ENCODE measurements around the gene ARFRP1.

ARFRP1 gene

DNA sequence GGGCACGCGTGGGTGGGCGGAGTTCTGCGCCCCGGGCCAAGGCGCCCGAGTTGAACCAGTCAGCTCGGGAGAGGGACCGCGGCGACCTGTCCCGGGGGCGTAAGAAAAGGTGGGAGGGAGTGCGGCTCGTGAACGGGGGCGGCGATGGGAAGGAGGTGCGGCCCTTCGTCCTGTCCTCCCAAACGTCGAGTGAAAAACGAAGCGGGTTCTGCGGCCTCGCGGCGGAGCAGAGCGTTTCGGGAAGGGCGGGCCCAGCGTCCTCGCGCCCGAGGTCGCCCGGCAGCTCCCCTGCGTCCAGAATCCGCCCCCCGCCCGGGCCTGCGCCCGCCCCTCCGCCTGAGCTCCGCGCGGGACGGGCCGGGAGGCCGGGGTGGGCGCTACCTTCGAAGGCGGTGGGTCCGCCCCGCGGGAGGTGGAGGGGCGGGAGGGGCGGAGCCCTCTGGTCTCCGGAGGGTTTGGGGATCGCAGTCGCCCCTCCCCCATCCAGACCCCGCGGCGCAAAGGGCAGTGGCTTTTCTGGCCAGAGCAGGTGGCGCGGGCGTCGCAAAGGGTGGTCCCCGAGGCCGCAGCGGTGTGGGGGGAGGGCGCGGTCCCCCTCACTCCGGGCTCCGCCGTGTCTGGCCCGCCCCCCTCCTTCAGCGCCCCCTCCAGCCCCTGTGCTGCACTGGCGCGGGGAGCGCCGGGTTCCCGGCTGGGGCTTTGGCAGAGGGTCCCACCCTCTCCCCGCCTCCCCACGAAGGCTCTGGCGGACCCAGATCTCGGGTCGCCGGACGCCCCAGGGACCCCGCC is 55.4 kb downstream of the ARFRP1 start:
- TF ChIP-seq SIN3A (IDR thresholded peaks at IDR 0.05; ENCODE audit: borderline replicate concordance, insufficient read depth, low read length) (no peak), TAF1 (IDR thresholded peaks at IDR 0.05; ENCODE audit: borderline replicate concordance, insufficient read depth, low read length) (no peak), POLR2AphosphoS5 (IDR thresholded peaks at IDR 0.05; ENCODE audit: low read depth, low read length) (no peak), FOXP2 (optimal IDR thresholded peaks at IDR 0.05; ENCODE audit: borderline replicate concordance, extremely low read depth, extremely low read length, insufficient read depth) (no peak)
- TF ChIP-seq, protein P1, sequence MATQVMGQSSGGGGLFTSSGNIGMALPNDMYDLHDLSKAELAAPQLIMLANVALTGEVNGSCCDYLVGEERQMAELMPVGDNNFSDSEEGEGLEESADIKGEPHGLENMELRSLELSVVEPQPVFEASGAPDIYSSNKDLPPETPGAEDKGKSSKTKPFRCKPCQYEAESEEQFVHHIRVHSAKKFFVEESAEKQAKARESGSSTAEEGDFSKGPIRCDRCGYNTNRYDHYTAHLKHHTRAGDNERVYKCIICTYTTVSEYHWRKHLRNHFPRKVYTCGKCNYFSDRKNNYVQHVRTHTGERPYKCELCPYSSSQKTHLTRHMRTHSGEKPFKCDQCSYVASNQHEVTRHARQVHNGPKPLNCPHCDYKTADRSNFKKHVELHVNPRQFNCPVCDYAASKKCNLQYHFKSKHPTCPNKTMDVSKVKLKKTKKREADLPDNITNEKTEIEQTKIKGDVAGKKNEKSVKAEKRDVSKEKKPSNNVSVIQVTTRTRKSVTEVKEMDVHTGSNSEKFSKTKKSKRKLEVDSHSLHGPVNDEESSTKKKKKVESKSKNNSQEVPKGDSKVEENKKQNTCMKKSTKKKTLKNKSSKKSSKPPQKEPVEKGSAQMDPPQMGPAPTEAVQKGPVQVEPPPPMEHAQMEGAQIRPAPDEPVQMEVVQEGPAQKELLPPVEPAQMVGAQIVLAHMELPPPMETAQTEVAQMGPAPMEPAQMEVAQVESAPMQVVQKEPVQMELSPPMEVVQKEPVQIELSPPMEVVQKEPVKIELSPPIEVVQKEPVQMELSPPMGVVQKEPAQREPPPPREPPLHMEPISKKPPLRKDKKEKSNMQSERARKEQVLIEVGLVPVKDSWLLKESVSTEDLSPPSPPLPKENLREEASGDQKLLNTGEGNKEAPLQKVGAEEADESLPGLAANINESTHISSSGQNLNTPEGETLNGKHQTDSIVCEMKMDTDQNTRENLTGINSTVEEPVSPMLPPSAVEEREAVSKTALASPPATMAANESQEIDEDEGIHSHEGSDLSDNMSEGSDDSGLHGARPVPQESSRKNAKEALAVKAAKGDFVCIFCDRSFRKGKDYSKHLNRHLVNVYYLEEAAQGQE (IDR thresholded peaks at IDR 0.05; ENCODE audit: insufficient read depth in 1 of 2, low read depth in 2 of 2, low read length in 2 of 2): no peak

DNA sequence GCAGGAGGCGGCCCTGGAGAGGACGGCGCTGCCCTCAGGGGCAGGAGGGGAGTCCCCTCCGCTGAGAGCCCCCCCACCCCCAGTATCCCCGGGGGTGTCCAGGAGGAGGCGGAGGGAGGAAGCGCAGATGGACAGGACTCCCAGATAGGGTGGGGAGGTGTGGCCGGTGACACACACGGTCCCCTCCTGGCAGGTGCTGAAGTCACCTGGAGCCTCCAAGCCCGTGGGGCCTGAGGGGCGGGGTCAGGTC is 55.9 kb downstream of the ARFRP1 start:
- no peak for TF ChIP-seq TAF1 (IDR thresholded peaks at IDR 0.05; ENCODE audit: borderline replicate concordance, insufficient read depth, low read length)
- TF ChIP-seq, protein P1 (IDR thresholded peaks at IDR 0.05; ENCODE audit: insufficient read depth in 1 of 2, low read depth in 2 of 2, low read length in 2 of 2): no peak
- no peak for TF ChIP-seq SIN3A (IDR thresholded peaks at IDR 0.05; ENCODE audit: borderline replicate concordance, insufficient read depth, low read length)
- TF ChIP-seq POLR2AphosphoS5 (IDR thresholded peaks at IDR 0.05; ENCODE audit: low read depth, low read length): no peak
- no peak for TF ChIP-seq FOXP2 (optimal IDR thresholded peaks at IDR 0.05; ENCODE audit: borderline replicate concordance, extremely low read depth, extremely low read length, insufficient read depth)

DNA sequence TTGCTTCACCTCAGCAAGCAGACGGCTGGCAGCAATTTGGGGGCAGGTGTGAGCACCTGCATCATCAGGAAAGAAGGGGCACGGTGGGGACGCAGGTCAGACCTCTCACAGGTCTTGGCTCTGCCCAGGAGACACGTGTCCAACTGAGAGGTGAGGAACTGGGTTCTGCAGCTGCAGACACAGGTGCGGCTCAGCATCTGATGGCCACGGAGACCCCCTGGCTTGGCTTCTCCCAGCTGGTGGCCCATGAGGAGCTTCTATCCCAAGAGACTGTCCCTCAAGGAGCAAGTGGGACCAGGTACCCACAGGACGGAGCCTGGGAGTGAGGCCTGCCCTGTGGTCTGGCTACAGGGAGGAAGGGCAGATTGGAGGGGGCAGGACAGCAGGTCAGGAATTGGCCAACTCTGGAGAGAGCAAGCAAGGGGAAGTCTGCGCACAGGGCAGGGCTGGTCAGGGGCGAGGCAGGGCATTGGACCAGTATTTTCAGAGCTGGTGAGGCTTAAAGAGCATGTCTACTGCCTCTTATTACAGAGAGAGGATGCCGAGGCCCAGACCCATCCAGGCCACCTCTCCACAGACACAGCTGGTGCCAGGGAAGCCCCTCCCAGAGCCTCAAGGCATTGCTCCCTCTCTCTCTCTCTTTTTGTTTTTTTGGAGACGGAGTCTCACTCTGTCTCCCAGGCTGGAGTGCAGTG is 58.7 kb downstream of the ARFRP1 start:
- TF ChIP-seq, protein P1 (IDR thresholded peaks at IDR 0.05; ENCODE audit: insufficient read depth in 1 of 2, low read depth in 2 of 2, low read length in 2 of 2): no peak
- TF ChIP-seq FOXP2 (optimal IDR thresholded peaks at IDR 0.05; ENCODE audit: borderline replicate concordance, extremely low read depth, extremely low read length, insufficient read depth) (no peak), SIN3A (IDR thresholded peaks at IDR 0.05; ENCODE audit: borderline replicate concordance, insufficient read depth, low read length) (no peak), POLR2AphosphoS5 (IDR thresholded peaks at IDR 0.05; ENCODE audit: low read depth, low read length) (no peak), TAF1 (IDR thresholded peaks at IDR 0.05; ENCODE audit: borderline replicate concordance, insufficient read depth, low read length) (no peak)
